Frontal cortex (tissue), 4 donors: ENCODE data around the gene IMMP2L. TPM values are rescaled to one million over a fixed set of nuclear protein-coding genes. Genes with fewer than 3 reads are reported as not detected.

ENCODE experiments used
- DNase-seq, 2 donors: peaks; one replicate each; pipeline ENCODE4 v3.0.0; 2012; ENCODE audit warnings: low spot score in 2 of 2
- FAIRE-seq: peaks from 2 replicates; lab custom pipeline; 2012; peaks lifted over from hg19 to GRCh38; lab: Jason Lieb, UNC
- total RNA-seq: library from RNA; depleted of rRNA; stranded (reverse); fragments of >200 nt; gene quantifications from one replicate; pipeline ENCODE4 v1.2.3, GENCODE V29; 2014
- donor health status: control.
- donor health status: control.
- donor health status: control.

Gene IMMP2L
- total RNA-seq, 1 donor from 2014 or later = 9.8 TPM

- FAIRE-seq (no peak), DNase-seq (no peak)
Measured at GRCh38 chr7:111240371-111240770, 321.9 kb downstream of the IMMP2L start.

- no peak for DNase-seq
- FAIRE-seq = no peak
Measured at GRCh38 chr7:111239437-111239836, 322.9 kb downstream of the IMMP2L start.

- DNase-seq (no peak), FAIRE-seq (no peak)
Measured at GRCh38 chr7:111238886-111239285, 323.4 kb downstream of the IMMP2L start.

GRCh38 chr7:111235709-111236108, 326.6 kb downstream of the IMMP2L start:
- FAIRE-seq (no peak), DNase-seq (no peak)

DNA sequence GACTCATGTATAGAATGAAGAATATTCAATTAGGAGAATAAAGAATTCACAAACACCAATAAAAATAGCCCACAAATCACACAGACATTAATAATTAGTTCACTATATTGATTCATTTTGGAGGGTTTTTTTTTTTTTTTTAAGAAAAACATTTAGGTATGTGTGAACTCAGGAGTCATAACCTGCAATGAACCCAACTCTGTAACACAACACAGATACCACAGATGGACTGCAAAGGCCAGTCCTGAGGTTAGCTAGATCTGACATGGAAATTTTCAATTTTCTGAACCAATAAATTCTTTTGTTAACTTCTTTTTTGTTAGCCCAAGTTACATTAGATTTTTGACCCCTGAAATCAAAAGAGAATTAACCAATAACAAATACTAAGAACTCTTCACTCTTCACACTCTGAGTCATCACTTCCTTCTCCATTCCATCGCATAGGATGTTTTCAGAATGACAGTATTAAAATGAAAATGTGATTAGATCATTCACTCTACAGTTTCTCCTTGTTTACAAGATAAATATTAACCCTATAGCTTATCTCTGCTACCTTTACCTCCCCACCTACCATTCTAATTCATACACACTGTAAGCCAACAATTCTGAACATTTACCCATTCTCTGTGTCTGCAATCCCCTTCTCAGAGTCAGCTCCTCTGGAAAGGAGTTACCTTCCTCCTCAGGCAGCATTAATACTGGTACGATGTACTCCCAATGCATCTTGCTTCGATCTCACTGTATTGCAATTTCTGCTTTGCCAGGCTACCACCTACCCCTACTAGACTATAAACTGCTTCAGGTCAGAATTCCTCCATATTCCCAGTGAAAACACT, 329.8 kb downstream of the IMMP2L start:
- FAIRE-seq = no peak

DNA sequence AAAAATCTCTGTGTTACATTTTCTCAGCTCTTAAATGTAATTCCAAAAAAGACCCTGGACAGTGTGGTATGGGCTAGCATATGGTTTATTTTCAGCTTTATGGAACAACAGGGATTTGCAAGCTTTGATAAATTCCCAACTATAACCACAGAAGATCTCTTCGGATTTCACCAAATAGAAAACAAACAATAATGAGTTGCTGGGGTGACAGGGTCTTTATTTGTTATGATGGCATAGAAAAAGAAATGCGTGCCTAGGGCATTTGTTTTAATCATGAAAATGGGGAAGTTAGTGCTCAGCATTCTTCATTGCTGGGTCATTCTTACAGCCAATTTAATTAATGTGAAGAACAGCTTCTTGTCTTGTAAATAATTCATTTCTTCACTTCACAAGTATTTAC, 332.4 kb downstream of the IMMP2L start:
- DNase-seq (no peak), FAIRE-seq (no peak)

More for the DNA sequence above, 329.8 kb downstream of the IMMP2L start:
- no peak for DNase-seq

GRCh38 chr7:111229181-111229740, 333.0 kb downstream of the IMMP2L start:
- no peak for FAIRE-seq
- no peak for DNase-seq

- no peak for FAIRE-seq
Measured at GRCh38 chr7:111228437-111228836, 333.9 kb downstream of the IMMP2L start.

DNA sequence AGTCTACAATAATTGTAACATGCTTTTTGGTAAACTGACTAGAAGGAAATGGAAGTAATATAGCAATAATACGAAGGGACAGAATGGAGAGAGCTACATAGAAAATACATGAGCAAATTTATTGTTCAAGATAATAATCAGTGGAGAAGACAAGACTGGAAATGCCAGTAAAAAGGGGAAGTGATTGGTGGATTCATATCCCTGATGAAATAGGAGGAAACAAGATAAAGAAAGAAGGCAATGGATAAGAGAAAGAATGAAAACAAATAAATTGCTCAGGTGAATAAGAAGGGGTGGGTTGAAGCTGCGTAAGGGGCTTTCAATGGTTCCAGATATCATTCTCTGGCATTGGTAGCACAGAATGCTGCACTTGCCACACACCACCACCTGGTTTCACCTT, 335.5 kb downstream of the IMMP2L start:
- no peak for FAIRE-seq

More at GRCh38 chr7:111228437-111228836, 333.9 kb downstream of the IMMP2L start:
- DNase-seq = no peak

DNA sequence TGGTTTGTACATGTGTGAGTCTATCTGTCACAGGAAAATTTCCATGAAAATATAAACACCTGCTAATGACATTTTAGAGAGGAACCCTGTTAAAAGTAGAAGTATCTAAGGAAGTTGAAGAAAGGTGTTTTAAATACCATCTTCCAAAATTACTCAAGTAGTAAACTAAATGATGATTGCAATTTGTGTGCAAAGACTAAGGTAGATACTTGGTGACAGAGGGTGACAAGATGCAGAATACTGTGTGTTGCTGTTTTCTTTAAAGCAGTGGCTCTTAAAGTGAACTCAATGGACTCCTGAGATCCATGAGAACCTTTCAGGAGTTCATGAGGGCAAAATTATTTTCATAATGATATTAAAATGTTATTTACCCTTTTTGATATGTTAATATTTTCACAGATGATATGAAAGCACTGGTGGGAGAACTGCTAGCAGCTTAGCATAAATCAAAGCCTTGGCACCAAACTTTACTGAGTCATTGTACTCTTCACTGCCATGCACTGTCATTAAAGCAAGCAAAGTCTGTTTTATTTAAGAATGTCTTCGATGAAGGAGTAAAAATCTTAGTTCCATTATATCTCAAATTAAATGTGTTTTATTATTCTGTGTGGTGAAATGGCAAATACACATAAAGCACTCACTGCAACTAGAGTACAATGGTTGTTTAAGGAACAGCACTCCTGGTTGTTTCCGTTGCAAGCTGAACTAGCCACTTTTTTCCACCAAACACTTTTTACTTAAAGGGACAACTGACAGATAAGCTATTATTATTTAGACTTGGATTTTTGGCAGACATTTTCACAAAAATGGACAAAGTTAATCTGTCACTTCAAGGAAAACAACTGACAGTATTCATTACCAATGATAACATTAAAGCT, 337.7 kb downstream of the IMMP2L start:
- no peak for DNase-seq
- no peak for FAIRE-seq

More for the DNA sequence above, 335.5 kb downstream of the IMMP2L start:
- DNase-seq = no peak

- no peak for FAIRE-seq
- no peak for DNase-seq
Measured at GRCh38 chr7:111223802-111224253, 338.5 kb downstream of the IMMP2L start.

DNA sequence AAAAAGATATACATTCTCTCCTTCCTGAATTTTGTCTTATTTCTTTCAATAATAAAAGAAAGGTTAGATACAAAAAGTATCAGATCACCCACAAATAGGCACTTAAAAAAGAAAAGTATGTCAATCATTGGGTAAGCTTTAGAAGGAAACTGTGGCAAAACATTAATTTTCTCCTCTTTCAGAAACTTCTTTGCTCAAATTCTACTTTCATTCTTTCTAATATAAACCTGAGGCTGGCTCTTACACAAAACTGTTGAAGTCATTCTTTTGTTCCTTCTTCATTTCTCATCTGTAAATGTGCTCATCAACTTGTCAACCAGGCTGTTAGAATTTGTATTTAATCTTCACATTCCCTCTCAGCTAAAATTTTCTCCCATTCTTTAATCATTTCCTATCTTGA, 346.7 kb downstream of the IMMP2L start:
- no peak for FAIRE-seq
- DNase-seq = no peak

GRCh38 chr7:111212857-111213523, 349.3 kb downstream of the IMMP2L start:
- DNase-seq (no peak), FAIRE-seq (no peak)

GRCh38 chr7:111210996-111211395, 351.3 kb downstream of the IMMP2L start:
- no peak for DNase-seq
- no peak for FAIRE-seq

DNA sequence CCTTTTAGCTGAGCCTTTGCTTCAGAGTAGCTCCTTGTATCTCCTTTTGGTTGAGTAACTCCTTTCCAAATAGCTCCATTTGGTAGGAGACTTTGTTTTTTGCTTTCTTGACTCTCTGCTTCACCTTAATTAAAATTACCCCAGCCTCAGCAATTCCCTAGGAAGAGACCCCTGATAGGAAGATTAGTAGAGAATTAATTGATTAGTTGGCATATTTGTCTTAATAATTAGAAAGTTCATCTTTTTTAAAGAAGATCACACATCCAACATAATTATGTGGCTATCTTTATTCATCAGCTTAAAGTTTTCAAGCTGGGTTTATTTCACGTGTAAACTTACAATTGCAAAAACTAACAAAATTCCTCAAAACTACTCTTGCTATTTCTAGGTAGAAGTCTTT, 352.2 kb downstream of the IMMP2L start:
- FAIRE-seq (no peak), DNase-seq (no peak)

DNA sequence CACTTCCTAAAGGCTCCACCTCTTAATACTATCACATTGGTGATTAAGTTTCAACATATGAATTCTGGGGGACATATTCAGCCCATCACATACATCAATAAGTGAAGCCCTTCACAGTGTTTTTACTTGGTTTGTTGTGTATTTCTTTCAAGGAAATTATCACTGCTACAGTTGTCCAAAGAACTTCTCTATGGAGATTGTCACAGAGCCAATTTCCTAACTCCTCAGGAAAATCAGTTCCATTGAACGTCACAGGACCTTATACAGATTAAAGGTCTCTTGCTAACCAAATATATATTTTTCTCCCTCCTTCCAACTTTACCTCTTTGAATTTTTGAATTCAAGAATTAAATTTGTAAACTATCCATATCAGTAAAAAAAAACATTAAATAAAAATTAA, 357.0 kb downstream of the IMMP2L start:
- DNase-seq (no peak), FAIRE-seq (no peak)

DNA sequence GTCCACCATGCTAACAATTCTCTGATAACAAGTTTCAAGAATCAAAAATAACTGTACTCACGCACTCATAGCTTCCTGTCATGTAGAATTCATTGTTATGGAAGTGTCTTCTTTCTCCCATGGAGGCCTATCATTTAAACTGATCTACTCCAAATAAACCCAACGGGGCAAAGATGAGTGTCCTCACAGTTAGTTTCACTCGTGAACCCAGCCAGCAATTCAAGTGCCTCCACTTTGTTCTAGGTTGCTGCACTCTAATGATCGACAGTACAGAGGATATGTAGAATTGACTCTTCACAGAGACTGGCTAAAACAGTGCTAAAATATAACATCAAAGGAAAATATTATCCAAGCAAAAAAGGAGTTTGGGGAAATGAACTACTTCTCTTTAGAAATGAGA, 360.0 kb downstream of the IMMP2L start:
- DNase-seq = no peak
- FAIRE-seq = no peak

DNA sequence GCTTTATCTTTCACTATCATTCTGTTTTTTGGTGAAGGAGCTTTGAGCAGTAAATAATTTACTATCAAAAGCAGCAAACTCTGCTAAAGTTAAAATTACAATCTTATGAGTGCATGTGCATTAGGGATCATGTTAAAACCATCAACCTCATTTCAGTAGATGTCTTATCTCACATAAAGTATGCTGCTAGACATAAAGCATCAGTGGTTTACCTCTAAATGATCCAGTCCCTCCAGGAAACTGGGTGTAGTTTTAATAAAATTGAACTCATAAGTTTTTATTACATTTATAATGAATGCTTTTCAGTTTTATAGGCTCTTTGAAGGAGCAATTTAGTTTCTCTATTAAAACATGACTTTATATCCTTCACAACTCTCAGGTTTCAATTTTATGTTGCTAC, 362.6 kb downstream of the IMMP2L start:
- DNase-seq = no peak
- FAIRE-seq = no peak

DNA sequence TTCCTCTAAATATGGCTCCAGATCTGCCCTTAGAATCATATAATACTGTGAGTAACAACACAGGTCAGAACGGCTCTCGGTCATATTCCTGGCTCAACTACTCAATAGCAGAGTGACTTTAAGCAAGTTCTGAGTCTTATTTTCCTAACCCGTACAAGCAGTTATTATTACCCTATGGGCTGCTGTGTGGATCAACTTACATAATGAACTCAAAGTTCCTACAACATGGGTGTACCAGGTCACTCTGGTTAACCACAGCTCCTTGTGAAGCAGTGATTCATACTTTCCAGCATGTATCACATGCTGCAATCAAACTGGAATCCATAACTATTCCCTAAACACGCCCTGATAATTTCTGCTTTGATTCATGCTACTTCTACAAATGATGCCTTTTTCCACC, 364.0 kb downstream of the IMMP2L start:
- FAIRE-seq (no peak), DNase-seq (no peak)

- DNase-seq (no peak), FAIRE-seq (no peak)
Measured at GRCh38 chr7:111196655-111197054, 365.6 kb downstream of the IMMP2L start.
